Measurements from ENCODE around the gene PITX2. TPM values are rescaled to one million over a fixed set of nuclear protein-coding genes. Genes with fewer than 3 reads are reported as not detected.
A peak's percentile ranks its signal among the peaks of the same experiment; 100 is the strongest.

Gene PITX2
- total RNA-seq, 1 experiment from 2014 or later = 24.9 TPM

GRCh38 chr4:110625576-110626257, 2.8 kb upstream of the PITX2 start:
- no peak for DNase-seq (ENCODE audit: low spot score)
- Mint-ChIP-seq H3K27me3 (ENCODE audit: low read depth) (peaks cover 100% of the 10 kb centered on the region), H3K27ac (no peak overlapping the region), H3K9me3 (no peaks in the 10 kb centered on the region), H3K4me1 (peaks cover 74% of the 10 kb centered on the region), H3K36me3 (no peaks in the 10 kb centered on the region), H3K4me3 (no peak overlapping the region)
- ChIA-PET CTCF (no interaction called here), POLR2A (no interaction called here)
- TF ChIP-seq KAT7 (CRISPR knock-in tag; IDR thresholded peaks at IDR 0.05; ENCODE audit: borderline replicate concordance) (no peak), USF2 (CRISPR knock-in tag; IDR thresholded peaks at IDR 0.05) (peak; percentile 43; the same call in 1 of the 2 replicates), ZNF532 (CRISPR knock-in tag; IDR thresholded peaks at IDR 0.05; ENCODE audit: borderline replicate concordance) (no peak), ZNF317 (CRISPR knock-in tag; IDR thresholded peaks at IDR 0.05; ENCODE audit: borderline replicate concordance, low read depth) (no peak), E2F5 (CRISPR knock-in tag; IDR thresholded peaks at IDR 0.05) (no peak), USF1 (CRISPR knock-in tag; IDR thresholded peaks at IDR 0.05) (no peak), NFE2L1 (CRISPR knock-in tag; IDR thresholded peaks at IDR 0.05) (no peak)
- no peak for ATAC-seq

- Mint-ChIP-seq H3K27ac (no peak overlapping the region), H3K27me3 (ENCODE audit: low read depth) (peaks cover 100% of the 10 kb centered on the region), H3K9me3 (no peaks in the 10 kb centered on the region), H3K4me1 (peaks cover 74% of the 10 kb centered on the region), H3K4me3 (no peak overlapping the region), H3K36me3 (no peaks in the 10 kb centered on the region)
- POLR2A ChIA-PET = no interaction called here
- DNase-seq (ENCODE audit: low spot score) (no peak), ATAC-seq (no peak)
- CTCF ChIA-PET = no interaction called here
- no peak for TF ChIP-seq NR2C2 (CRISPR knock-in tag; IDR thresholded peaks at IDR 0.05)
- TF ChIP-seq RELA (CRISPR knock-in tag; IDR thresholded peaks at IDR 0.05; ENCODE audit: borderline replicate concordance) = no peak
- TF ChIP-seq ELF4 (CRISPR knock-in tag; IDR thresholded peaks at IDR 0.05; ENCODE audit: low read depth) = no peak
- no peak for TF ChIP-seq STAT6 (CRISPR knock-in tag; conservative IDR thresholded peaks at IDR 0.05; ENCODE audit: low read depth)
- no peak for TF ChIP-seq AFF4 (CRISPR knock-in tag; IDR thresholded peaks at IDR 0.05; ENCODE audit: borderline replicate concordance)
- TF ChIP-seq SOX15 (CRISPR knock-in tag; IDR thresholded peaks at IDR 0.05) = no peak
- TF ChIP-seq ZNF512 (CRISPR knock-in tag; IDR thresholded peaks at IDR 0.05; ENCODE audit: borderline replicate concordance) = no peak
- TF ChIP-seq PRRX2 (CRISPR knock-in tag; IDR thresholded peaks at IDR 0.05) = no peak
- no peak for TF ChIP-seq MLX (CRISPR knock-in tag; IDR thresholded peaks at IDR 0.05)
These were observed 2.1 kb upstream of the PITX2 start for GRCh38 chr4:110624904-110625494.
